Kidney epithelial cell (primary cell): Measurements from ENCODE around the gene EIF3B. TPM values are rescaled to one million over a fixed set of nuclear protein-coding genes. Genes with fewer than 3 reads are reported as not detected.
"Not testable (repeated sequence)": the region's sequence is repeated elsewhere in the genome, so short reads cannot be mapped to it uniquely, and the experiment has no call there.

ENCODE experiments used
- DNase-seq: peaks from one replicate; pipeline ENCODE4 v3.0.0-alpha.2; 2010; ENCODE audit warnings: low read depth
- H3K27me3 ChIP-seq: 2 replicates; pipeline ENCODE4 v1.6.0; 2011; ENCODE audit warnings: low read length; ENCODE audit not compliant: control insufficient read depth, insufficient read depth
- H3K36me3 ChIP-seq: 2 replicates; pipeline ENCODE4 v1.5.1; 2011; ENCODE audit warnings: low read length; ENCODE audit not compliant: control insufficient read depth, insufficient read depth
- H3K4me3 ChIP-seq: 2 replicates; pipeline ENCODE4 v1.5.1; 2011; ENCODE audit warnings: low read depth, mild to moderate bottlenecking, control low read depth, low read length
- CTCF ChIP-seq: IDR thresholded peaks from 2 replicates; pipeline ENCODE4 v1.5.1; 2011; ENCODE audit warnings: mild to moderate bottlenecking, moderate library complexity, low read length, control low read depth, inconsistent platforms; ENCODE audit not compliant: insufficient read depth, poor library complexity, severe bottlenecking
- total RNA-seq: library from RNA; depleted of rRNA; stranded (reverse); fragments of >200 nt; gene quantifications from 2 replicates; pipeline ENCODE4 v1.2.3, GENCODE V29; 2015

EIF3B gene
- total RNA-seq, 1 donor from 2014 or later = 153 TPM

GRCh38 chr7:2373646-2374045 lies 19.0 kb downstream of the EIF3B start:
- Histone ChIP-seq H3K36me3 (peaks cover 5% of the 10 kb centered on the region), H3K4me3 (no peak overlapping the region), H3K27me3 (no peaks in the 10 kb centered on the region)
- no peak for TF ChIP-seq CTCF
- no peak for DNase-seq

- no peak for DNase-seq
- peaks cover 5% of the 10 kb centered on the region for H3K36me3 ChIP-seq
- H3K4me3 ChIP-seq = no peak overlapping the region
- no peak for TF ChIP-seq CTCF
- no peaks in the 10 kb centered on the region for H3K27me3 ChIP-seq
Measured at GRCh38 chr7:2374401-2374800, 19.8 kb downstream of the EIF3B start.

- Histone ChIP-seq H3K36me3 (peaks cover 5% of the 10 kb centered on the region), H3K4me3 (no peak overlapping the region), H3K27me3 (no peaks in the 10 kb centered on the region)
- no peak for TF ChIP-seq CTCF
- DNase-seq = no peak
Measured at GRCh38 chr7:2374830-2375728, 20.5 kb downstream of the EIF3B start.

- no peak for TF ChIP-seq CTCF
Measured at GRCh38 chr7:2376351-2377154, 21.9 kb downstream of the EIF3B start.

GRCh38 chr7:2377492-2377891 lies 22.9 kb downstream of the EIF3B start:
- not testable (repeated sequence) for H3K4me3 ChIP-seq, H3K36me3 ChIP-seq, H3K27me3 ChIP-seq, DNase-seq

More at GRCh38 chr7:2376351-2377154, 21.9 kb downstream of the EIF3B start:
- H3K27me3 ChIP-seq = no peaks in the 10 kb centered on the region
- H3K36me3 ChIP-seq = peaks cover 5% of the 10 kb centered on the region
- no peak for DNase-seq
- no peak overlapping the region for H3K4me3 ChIP-seq

- H3K27me3 ChIP-seq, H3K36me3 ChIP-seq, DNase-seq: not testable (repeated sequence)
Measured at GRCh38 chr7:2378125-2378524, 23.5 kb downstream of the EIF3B start.

More at GRCh38 chr7:2378125-2378524, 23.5 kb downstream of the EIF3B start:
- H3K4me3 ChIP-seq = not testable (repeated sequence)
